ENCODE measurements around the gene UPP1.

- no peak for TF ChIP-seq POLR2A (IDR thresholded peaks at IDR 0.05)
- TF ChIP-seq CTCF (IDR thresholded peaks at IDR 0.05) = no peak
These were observed 7.2 kb downstream of the UPP1 start for GRCh38 chr7:48096273-48096672.

Data from ovary (tissue), 3 donors.